ENCODE results near the gene OR5B17.

OR5B17 gene

GRCh38 chr11:58394195-58394594 lies 35.3 kb upstream of the OR5B17 start:
- Histone ChIP-seq H3K9me3 (ENCODE audit: insufficient read depth, low read depth, low read length) (no peaks in the 10 kb centered on the region), H3K36me3 (ENCODE audit: insufficient read depth, low read length) (no peaks in the 10 kb centered on the region), H3K9me2 (replicated peaks; ENCODE audit: low read depth, low read length) (no peaks in the 10 kb centered on the region), H3K27me3 (ENCODE audit: insufficient read depth, low read length, poor library complexity, severe bottlenecking) (no peaks in the 10 kb centered on the region), H3F3A (ENCODE audit: low read depth) (no peaks in the 10 kb centered on the region), H4K20me1 (ENCODE audit: insufficient read depth, low read length, poor library complexity, severe bottlenecking) (no peaks in the 10 kb centered on the region), H3K4me2 (ENCODE audit: low read depth, low read length, poor library complexity, severe bottlenecking) (no peak overlapping the region), H3K9ac (ENCODE audit: low read depth, low read length, poor library complexity, severe bottlenecking) (no peak overlapping the region), H3K4me1 (ENCODE audit: insufficient read depth, low read length, poor library complexity, severe bottlenecking) (no peaks in the 10 kb centered on the region), H2AFZ (ENCODE audit: low read length) (no peak overlapping the region), H3K4me3 (ENCODE audit: low read length, poor library complexity, severe bottlenecking) (no peak overlapping the region), H3K79me2 (ENCODE audit: insufficient read depth, low read length) (no peaks in the 10 kb centered on the region)
- TF ChIP-seq, protein P1, sequence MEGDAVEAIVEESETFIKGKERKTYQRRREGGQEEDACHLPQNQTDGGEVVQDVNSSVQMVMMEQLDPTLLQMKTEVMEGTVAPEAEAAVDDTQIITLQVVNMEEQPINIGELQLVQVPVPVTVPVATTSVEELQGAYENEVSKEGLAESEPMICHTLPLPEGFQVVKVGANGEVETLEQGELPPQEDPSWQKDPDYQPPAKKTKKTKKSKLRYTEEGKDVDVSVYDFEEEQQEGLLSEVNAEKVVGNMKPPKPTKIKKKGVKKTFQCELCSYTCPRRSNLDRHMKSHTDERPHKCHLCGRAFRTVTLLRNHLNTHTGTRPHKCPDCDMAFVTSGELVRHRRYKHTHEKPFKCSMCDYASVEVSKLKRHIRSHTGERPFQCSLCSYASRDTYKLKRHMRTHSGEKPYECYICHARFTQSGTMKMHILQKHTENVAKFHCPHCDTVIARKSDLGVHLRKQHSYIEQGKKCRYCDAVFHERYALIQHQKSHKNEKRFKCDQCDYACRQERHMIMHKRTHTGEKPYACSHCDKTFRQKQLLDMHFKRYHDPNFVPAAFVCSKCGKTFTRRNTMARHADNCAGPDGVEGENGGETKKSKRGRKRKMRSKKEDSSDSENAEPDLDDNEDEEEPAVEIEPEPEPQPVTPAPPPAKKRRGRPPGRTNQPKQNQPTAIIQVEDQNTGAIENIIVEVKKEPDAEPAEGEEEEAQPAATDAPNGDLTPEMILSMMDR (conservative IDR thresholded peaks at IDR 0.05; ENCODE audit: low read length): no peak

- Histone ChIP-seq H3K9me3 (ENCODE audit: insufficient read depth, low read depth, low read length) (no peaks in the 10 kb centered on the region), H3K27me3 (ENCODE audit: insufficient read depth, low read length, poor library complexity, severe bottlenecking) (no peaks in the 10 kb centered on the region), H3F3A (ENCODE audit: low read depth) (no peaks in the 10 kb centered on the region), H3K36me3 (ENCODE audit: insufficient read depth, low read length) (no peaks in the 10 kb centered on the region), H3K9ac (ENCODE audit: low read depth, low read length, poor library complexity, severe bottlenecking) (no peak overlapping the region), H3K9me2 (replicated peaks; ENCODE audit: low read depth, low read length) (no peaks in the 10 kb centered on the region), H2AFZ (ENCODE audit: low read length) (no peak overlapping the region), H3K79me2 (ENCODE audit: insufficient read depth, low read length) (no peaks in the 10 kb centered on the region), H3K4me3 (ENCODE audit: low read length, poor library complexity, severe bottlenecking) (no peak overlapping the region), H3K4me1 (ENCODE audit: insufficient read depth, low read length, poor library complexity, severe bottlenecking) (no peaks in the 10 kb centered on the region), H4K20me1 (ENCODE audit: insufficient read depth, low read length, poor library complexity, severe bottlenecking) (no peaks in the 10 kb centered on the region), H3K4me2 (ENCODE audit: low read depth, low read length, poor library complexity, severe bottlenecking) (no peak overlapping the region)
- TF ChIP-seq, protein P1 (conservative IDR thresholded peaks at IDR 0.05; ENCODE audit: low read length): no peak
- no peak for TF ChIP-seq EZH2phosphoT487 (IDR thresholded peaks at IDR 0.05; ENCODE audit: borderline replicate concordance)
These were observed 33.9 kb upstream of the OR5B17 start for GRCh38 chr11:58392746-58393145.

GRCh38 chr11:58391879-58392278 lies 33.0 kb upstream of the OR5B17 start:
- H3K4me2 ChIP-seq (ENCODE audit: low read depth, low read length, poor library complexity, severe bottlenecking): no peak overlapping the region

More at GRCh38 chr11:58391879-58392278, 33.0 kb upstream of the OR5B17 start:
- H3K79me2 ChIP-seq (ENCODE audit: insufficient read depth, low read length): no peaks in the 10 kb centered on the region
- H3K4me1 ChIP-seq (ENCODE audit: insufficient read depth, low read length, poor library complexity, severe bottlenecking): no peaks in the 10 kb centered on the region
- no peaks in the 10 kb centered on the region for H3F3A ChIP-seq (ENCODE audit: low read depth)
- no peak for TF ChIP-seq EZH2phosphoT487 (IDR thresholded peaks at IDR 0.05; ENCODE audit: borderline replicate concordance)
- TF ChIP-seq, protein P1 (conservative IDR thresholded peaks at IDR 0.05; ENCODE audit: low read length): no peak
- no peak overlapping the region for H3K9ac ChIP-seq (ENCODE audit: low read depth, low read length, poor library complexity, severe bottlenecking)
- no peak overlapping the region for H2AFZ ChIP-seq (ENCODE audit: low read length)
- no peaks in the 10 kb centered on the region for H4K20me1 ChIP-seq (ENCODE audit: insufficient read depth, low read length, poor library complexity, severe bottlenecking)
- no peaks in the 10 kb centered on the region for H3K27me3 ChIP-seq (ENCODE audit: insufficient read depth, low read length, poor library complexity, severe bottlenecking)
- no peaks in the 10 kb centered on the region for H3K9me2 ChIP-seq (replicated peaks; ENCODE audit: low read depth, low read length)
- H3K4me3 ChIP-seq (ENCODE audit: low read length, poor library complexity, severe bottlenecking): no peak overlapping the region
- no peaks in the 10 kb centered on the region for H3K9me3 ChIP-seq (ENCODE audit: insufficient read depth, low read depth, low read length)
- no peaks in the 10 kb centered on the region for H3K36me3 ChIP-seq (ENCODE audit: insufficient read depth, low read length)

All from Loucy (cell line).